SK-N-SH treated with all-trans-retinoic acid at 6 μM for 48 hours (cell line): ENCODE data around the gene PCDHGA10.

ENCODE experiments used
- TCF4 ChIP-seq: fragments of 250-450 bp; sonication (Bioruptor Pico); IDR thresholded peaks from 2 replicates; pipeline ENCODE4 v1.8.0; 2021; ENCODE audit warnings: mild to moderate bottlenecking, moderate library complexity, borderline replicate concordance
- TF ChIP-seq, protein P1 (sequence below): fragments of 250-450 bp; sonication (Bioruptor Pico); IDR thresholded peaks from 2 replicates; pipeline ENCODE4 v1.5.1; 2020; ENCODE audit warnings: low read depth, mild to moderate bottlenecking, moderate library complexity

DNA sequence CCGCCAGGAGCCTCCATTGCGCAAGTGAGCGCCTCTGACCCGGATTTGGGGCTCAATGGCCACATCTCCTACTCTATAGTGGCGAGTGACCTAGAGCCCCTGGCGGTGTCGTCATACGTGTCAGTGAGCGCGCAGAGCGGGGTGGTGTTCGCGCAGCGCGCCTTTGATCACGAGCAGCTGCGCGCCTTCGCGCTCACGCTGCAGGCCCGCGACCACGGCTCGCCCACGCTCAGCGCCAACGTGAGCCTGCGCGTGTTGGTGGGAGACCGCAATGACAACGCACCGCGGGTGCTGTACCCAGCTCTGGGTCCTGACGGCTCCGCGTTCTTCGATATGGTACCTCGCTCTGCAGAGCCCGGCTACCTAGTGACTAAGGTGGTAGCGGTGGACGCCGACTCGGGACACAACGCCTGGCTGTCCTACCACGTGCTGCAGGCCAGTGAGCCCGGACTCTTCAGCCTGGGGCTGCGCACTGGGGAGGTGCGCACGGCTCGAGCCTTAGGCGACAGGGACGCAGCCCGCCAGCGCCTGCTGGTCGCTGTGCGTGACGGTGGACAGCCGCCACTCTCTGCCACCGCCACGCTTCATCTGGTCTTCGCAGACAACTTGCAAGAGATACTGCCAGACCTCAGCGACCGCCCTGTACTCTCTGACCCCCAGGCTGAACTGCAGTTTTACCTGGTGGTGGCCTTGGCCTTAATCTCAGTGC, 3.0 kb upstream of the PCDHGA10 start:
- TF ChIP-seq, protein P1, sequence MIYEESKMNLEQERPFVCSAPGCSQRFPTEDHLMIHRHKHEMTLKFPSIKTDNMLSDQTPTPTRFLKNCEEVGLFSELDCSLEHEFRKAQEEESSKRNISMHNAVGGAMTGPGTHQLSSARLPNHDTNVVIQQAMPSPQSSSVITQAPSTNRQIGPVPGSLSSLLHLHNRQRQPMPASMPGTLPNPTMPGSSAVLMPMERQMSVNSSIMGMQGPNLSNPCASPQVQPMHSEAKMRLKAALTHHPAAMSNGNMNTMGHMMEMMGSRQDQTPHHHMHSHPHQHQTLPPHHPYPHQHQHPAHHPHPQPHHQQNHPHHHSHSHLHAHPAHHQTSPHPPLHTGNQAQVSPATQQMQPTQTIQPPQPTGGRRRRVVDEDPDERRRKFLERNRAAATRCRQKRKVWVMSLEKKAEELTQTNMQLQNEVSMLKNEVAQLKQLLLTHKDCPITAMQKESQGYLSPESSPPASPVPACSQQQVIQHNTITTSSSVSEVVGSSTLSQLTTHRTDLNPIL (CRISPR knock-in tag): no peak
- no peak for TF ChIP-seq TCF4 (CRISPR knock-in tag)
